HG03039 (cell line): ENCODE measurements around the gene YJEFN3.

Source experiments
- ATAC-seq: cut with Tn5 transposase; IDR thresholded peaks from one replicate; pipeline ENCODE4 v1.9.1; 2021; ENCODE audit warnings: mild to moderate bottlenecking, moderate library complexity; ENCODE audit not compliant: unreplicated experiment

YJEFN3 gene

GRCh38 chr19:19528721-19529490, at the start of gene YJEFN3:
Gene YJEFN3 (plus strand): TSS chr19:19528911. CDS start chr19:19528933, 22 bp downstream.
- ATAC-seq = no peak

- peak; percentile 53 for ATAC-seq
These were observed 48.0 kb upstream of the YJEFN3 start for GRCh38 chr19:19480688-19481087.

- no peak for ATAC-seq
These were observed 45.7 kb upstream of the YJEFN3 start for GRCh38 chr19:19482809-19483596.

GRCh38 chr19:19485161-19485997, 43.3 kb upstream of the YJEFN3 start:
- ATAC-seq = no peak

- no peak for ATAC-seq
These were observed 42.8 kb upstream of the YJEFN3 start for GRCh38 chr19:19485998-19486290.

- no peak for ATAC-seq
These were observed 42.2 kb upstream of the YJEFN3 start for GRCh38 chr19:19486343-19487076.

- no peak for ATAC-seq
These were observed 41.4 kb upstream of the YJEFN3 start for GRCh38 chr19:19487077-19487949.

- no peak for ATAC-seq
These were observed 40.5 kb upstream of the YJEFN3 start for GRCh38 chr19:19487950-19488874.

- peak; percentile 60 for ATAC-seq
These were observed 39.6 kb upstream of the YJEFN3 start for GRCh38 chr19:19488875-19489690.

- ATAC-seq = no peak
These were observed 38.9 kb upstream of the YJEFN3 start for GRCh38 chr19:19489804-19490204.

- no peak for ATAC-seq
These were observed 38.3 kb upstream of the YJEFN3 start for GRCh38 chr19:19490214-19490968.

- ATAC-seq = no peak
These were observed 37.2 kb upstream of the YJEFN3 start for GRCh38 chr19:19491321-19492025.

GRCh38 chr19:19492026-19492610, 36.6 kb upstream of the YJEFN3 start:
- ATAC-seq = no peak

- ATAC-seq = no peak
These were observed 34.7 kb upstream of the YJEFN3 start for GRCh38 chr19:19493841-19494546.
